Suppressor macrophage (primary cell): Measurements from ENCODE around the gene MAGI2.

ENCODE experiments used
- DNase-seq, 4 experiments: peaks; one replicate each; pipeline ENCODE4 v3.0.0-alpha.2; 2020 to 2022

MAGI2 gene

GRCh38 chr7:78904983-78905382 is 548.5 kb downstream of the MAGI2 start:
- DNase-seq, result no peak

- no peak for DNase-seq
Observed at GRCh38 chr7:78901566-78901965, 551.9 kb downstream of the MAGI2 start.

GRCh38 chr7:78900806-78901205 is 552.7 kb downstream of the MAGI2 start:
- DNase-seq, result no peak

GRCh38 chr7:78895393-78895792 is 558.1 kb downstream of the MAGI2 start:
- DNase-seq, result no peak

GRCh38 chr7:78879206-78879605 is 574.3 kb downstream of the MAGI2 start:
- DNase-seq, result no peak

GRCh38 chr7:78873117-78873516 is 580.4 kb downstream of the MAGI2 start:
- no peak for DNase-seq

GRCh38 chr7:78864339-78864738 is 589.1 kb downstream of the MAGI2 start:
- DNase-seq, result no peak

GRCh38 chr7:78863281-78863680 is 590.2 kb downstream of the MAGI2 start:
- no peak for DNase-seq

- no peak for DNase-seq
Observed at GRCh38 chr7:78862411-78862900, 591.0 kb downstream of the MAGI2 start.

GRCh38 chr7:78852951-78853350 is 600.5 kb downstream of the MAGI2 start:
- no peak for DNase-seq

GRCh38 chr7:78850093-78850740 is 603.2 kb downstream of the MAGI2 start:
- no peak for DNase-seq

GRCh38 chr7:78845155-78845554 is 608.3 kb downstream of the MAGI2 start:
- DNase-seq, result no peak

GRCh38 chr7:78842068-78842467 is 611.4 kb downstream of the MAGI2 start:
- no peak for DNase-seq

GRCh38 chr7:78835897-78836296 is 617.6 kb downstream of the MAGI2 start:
- no peak for DNase-seq

- DNase-seq, result no peak
Observed at GRCh38 chr7:78828317-78828716, 625.1 kb downstream of the MAGI2 start.

- DNase-seq, result no peak
Observed at GRCh38 chr7:78803501-78804127, 649.9 kb downstream of the MAGI2 start.

GRCh38 chr7:78794101-78794500 is 659.4 kb downstream of the MAGI2 start:
- DNase-seq, result no peak

- DNase-seq, result no peak
Observed at GRCh38 chr7:78792624-78793023, 660.8 kb downstream of the MAGI2 start.

- DNase-seq, result no peak
Observed at GRCh38 chr7:78792006-78792405, 661.5 kb downstream of the MAGI2 start.

- no peak for DNase-seq
Observed at GRCh38 chr7:78788464-78788863, 665.0 kb downstream of the MAGI2 start.

- no peak for DNase-seq
Observed at GRCh38 chr7:78787854-78788253, 665.6 kb downstream of the MAGI2 start.

- DNase-seq, result no peak
Observed at GRCh38 chr7:78786055-78786454, 667.4 kb downstream of the MAGI2 start.

GRCh38 chr7:78783179-78783962 is 670.1 kb downstream of the MAGI2 start:
- DNase-seq, result no peak

- DNase-seq, result no peak
Observed at GRCh38 chr7:78780560-78780959, 672.9 kb downstream of the MAGI2 start.
